Measurements from ENCODE around the gene BCL6. TPM values are rescaled to one million over a fixed set of nuclear protein-coding genes. Genes with fewer than 3 reads are reported as not detected.

The BCL6 gene
- polyA plus RNA-seq, 1 donor, result 28.3 TPM

Other genes starting within 250 kb of the BCL6 start
- gene SST, start 75.1 kb downstream of the BCL6 start, polyA plus RNA-seq (ENCODE audit: insufficient read length), result not detected
- gene RTP2, start 42.9 kb downstream of the BCL6 start, polyA plus RNA-seq (ENCODE audit: insufficient read length), result not detected

All from hindlimb muscle (tissue), 1 donor.